DOHH2 (cell line): ENCODE results near the gene ELOB.

Experiments
- EZH2phosphoT487 ChIP-seq: fragments of 200-600 bp; sonication (generic); IDR thresholded peaks from 2 replicates; pipeline ENCODE4 v1.6.1; 2017; ENCODE audit warnings: borderline replicate concordance, mild to moderate bottlenecking, antibody characterized with exemption, low read length, moderate library complexity, mixed read lengths
- TF ChIP-seq, protein P1 (sequence below): fragments of 200-600 bp; sonication (generic); IDR thresholded peaks from one replicate; pipeline ENCODE4 v1.5.1; 2014; ENCODE audit warnings: antibody characterized with exemption, mild to moderate bottlenecking, low read depth, low read length; ENCODE audit not compliant: poor library complexity, severe bottlenecking

DNA sequence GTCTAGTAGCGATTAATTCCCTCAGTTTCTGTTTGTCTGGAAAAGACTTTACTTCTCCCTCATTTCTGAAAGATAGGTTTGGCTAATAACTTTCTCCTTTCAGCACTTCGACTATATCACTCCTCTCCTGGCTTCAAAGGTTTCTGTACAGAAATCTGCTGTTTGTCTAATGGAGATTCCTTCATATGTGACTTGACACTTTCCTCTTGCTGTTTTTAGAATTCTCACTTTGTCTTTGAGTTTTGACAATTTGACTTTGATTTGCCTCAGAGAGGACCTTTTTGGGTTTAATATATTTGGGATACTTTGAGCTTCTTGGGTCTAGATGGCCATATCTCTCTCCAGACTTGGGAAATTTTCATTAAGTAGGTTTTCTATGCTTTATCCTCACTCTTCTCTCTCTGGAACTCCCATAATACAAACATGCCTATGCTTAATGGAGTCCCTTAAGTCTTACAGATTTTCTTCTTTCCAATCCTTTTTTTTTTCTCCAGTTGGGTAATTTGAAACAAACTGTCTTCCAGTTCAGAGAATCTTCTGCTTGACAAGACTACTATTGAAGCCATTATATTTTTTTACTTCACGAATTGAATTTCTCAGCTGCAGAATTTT is 32.2 kb upstream of the ELOB start:
- TF ChIP-seq, protein P1, sequence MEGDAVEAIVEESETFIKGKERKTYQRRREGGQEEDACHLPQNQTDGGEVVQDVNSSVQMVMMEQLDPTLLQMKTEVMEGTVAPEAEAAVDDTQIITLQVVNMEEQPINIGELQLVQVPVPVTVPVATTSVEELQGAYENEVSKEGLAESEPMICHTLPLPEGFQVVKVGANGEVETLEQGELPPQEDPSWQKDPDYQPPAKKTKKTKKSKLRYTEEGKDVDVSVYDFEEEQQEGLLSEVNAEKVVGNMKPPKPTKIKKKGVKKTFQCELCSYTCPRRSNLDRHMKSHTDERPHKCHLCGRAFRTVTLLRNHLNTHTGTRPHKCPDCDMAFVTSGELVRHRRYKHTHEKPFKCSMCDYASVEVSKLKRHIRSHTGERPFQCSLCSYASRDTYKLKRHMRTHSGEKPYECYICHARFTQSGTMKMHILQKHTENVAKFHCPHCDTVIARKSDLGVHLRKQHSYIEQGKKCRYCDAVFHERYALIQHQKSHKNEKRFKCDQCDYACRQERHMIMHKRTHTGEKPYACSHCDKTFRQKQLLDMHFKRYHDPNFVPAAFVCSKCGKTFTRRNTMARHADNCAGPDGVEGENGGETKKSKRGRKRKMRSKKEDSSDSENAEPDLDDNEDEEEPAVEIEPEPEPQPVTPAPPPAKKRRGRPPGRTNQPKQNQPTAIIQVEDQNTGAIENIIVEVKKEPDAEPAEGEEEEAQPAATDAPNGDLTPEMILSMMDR, result no peak
- no peak for TF ChIP-seq EZH2phosphoT487
